ENCODE measurements around the gene WWP2. TPM values are rescaled to one million over a fixed set of nuclear protein-coding genes. Genes with fewer than 3 reads are reported as not detected.

The WWP2 gene
- polyA plus RNA-seq, 10 donors: 12.5 to 17.3 (median 15.3) TPM

DNA sequence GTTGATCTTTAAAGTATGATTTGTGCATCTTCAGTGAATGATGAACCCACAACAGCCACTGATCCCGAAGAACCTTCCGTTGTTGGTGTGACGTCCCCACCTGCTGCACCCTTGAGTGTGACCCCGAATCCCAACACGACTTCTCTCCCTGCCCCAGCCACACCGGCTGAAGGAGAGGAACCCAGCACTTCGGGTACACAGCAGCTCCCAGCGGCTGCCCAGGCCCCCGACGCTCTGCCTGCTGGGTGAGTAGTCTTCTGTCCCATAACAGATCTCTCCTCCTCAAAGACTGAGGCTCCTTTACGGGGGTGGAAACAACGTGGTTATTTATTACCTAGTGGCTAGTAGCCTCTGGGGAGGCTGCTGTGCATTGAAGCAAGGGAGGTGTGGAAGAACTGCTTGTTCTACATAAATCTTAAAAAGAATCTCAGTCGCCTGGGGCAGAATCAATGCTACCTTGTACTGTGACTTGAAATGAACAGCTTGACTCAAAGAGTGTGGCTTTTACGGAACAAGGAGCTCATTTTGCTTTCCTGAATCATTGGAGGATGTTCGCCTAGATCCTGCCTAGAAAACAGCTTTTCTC lies 126.0 kb downstream of the WWP2 start:
- DNase-seq: no peak

DNA sequence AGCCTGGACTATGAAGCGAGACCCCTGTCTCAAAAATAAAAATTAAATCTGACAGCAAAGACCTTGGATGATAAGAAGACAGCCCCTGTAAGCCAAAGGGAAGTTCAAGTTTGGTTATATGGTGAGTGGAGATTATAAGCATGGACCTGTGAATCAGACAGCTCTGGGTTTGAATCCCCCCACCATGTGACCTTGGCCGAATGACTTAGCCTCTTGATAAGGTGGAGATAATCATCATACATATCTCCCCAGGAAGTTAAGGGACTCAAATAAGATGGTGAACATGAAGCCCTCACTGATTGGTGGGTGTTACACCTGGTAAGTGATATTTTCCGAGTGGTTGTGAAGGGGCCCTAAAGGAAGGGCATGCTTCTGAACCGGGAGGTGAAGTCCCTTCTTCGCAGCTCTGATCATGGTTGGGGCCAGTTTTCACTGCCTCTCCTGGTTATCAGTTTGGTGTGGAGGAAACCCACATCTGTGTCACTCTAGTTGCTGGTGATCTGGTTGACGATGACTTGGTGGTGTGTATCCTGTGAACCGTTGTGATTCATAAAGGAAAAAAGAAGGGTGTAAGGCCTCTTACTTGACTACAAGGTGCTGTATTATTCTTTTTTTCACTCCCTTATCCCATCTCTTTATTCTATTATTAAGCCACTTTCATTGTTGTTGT lies 127.3 kb downstream of the WWP2 start:
- DNase-seq: no peak

DNA sequence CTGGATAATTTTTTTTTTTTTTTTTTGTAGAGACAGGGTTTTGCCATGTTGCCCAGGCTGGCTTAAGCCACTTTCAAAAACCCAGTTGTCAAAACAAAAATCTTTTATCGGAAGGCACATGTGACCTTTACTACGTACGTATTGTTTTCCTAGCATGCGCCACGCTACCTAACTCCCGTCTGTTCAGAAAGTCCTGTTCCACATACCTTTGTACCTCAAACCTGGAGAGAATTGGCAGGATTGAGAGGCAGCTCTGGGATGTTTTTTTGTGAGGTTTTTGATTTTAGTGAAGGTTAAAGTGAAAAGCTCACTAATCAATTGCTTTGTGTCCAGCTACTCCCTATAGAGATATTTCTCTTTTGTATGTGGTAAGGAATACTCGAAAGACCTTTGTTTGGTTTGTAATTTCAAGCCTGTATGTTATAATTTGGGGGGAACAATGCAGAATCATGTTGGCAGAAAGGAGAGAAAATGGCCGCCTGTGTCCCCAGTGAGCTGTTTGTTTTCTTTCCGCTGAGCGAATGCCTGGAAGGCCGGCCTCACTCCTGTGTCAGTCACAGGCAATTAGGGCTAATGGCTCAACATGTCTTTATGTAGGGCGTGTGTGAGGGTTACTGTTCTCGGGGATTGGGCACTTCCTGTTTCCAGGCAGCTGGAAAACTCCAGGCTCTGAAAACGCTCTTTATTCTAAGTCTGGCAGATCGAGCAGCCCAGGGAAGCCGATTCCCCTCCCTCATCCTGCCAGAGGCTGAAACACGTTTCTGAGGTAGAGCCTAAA lies 128.2 kb downstream of the WWP2 start:
- DNase-seq: peak; percentile 68 to 93 (median 83)

DNA sequence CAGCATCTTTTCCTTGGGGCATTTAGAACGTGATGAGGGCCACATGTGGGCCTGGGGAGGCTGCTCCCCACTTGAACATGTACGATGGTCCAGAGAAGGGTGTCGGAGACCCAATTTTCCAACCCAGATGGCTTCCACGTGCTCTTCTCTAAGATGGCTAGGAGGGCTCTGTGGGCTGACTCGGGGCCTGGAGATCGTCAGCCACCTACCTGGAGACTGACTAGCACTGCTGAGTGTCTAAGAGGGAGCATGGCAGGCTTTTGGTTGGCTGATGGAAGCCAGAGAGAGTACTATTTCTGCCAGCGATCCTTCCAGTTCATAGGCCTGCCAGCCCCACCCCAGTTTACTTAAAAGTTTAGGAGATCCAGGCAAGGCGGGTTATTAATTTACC lies 128.8 kb downstream of the WWP2 start:
- no peak for DNase-seq

DNA sequence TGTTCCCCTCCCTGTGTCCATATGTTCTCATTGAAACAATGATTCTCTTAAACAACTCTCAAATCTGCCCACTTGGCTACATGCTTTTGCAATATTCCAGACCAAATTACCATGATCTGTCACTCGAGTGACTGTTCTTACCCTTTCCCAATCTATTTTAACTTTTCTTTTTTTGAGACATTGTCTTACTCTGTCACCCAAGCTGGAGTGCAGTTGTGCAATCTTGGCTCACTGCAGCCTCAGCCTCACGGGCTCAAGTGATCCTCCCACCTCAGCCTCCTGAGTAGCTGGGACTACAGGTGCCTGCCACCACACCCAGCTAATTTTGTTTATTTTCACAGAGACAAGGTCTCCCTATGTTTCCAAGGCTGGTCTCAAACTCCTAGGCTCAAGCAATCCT lies 130.2 kb downstream of the WWP2 start:
- no peak for DNase-seq

DNA sequence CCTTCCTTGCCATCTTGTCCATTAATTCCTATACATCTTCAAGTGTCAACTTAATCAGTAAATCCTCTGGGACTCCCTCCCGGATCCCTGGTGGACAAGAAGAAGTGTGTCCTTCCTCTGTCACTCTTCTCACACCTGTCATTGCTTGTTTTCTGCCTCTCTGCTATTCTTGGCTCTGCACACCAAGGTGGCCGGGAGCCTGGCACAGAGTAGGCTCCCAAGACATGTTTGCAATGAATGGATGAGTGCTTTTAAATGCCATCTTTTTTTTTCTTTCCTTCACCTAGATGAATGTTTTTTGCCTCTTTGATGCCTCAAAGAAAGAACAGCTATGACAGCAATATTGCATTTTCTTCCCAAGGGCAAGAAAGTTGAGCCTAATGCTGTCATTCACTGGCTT lies 131.0 kb downstream of the WWP2 start:
- no peak for DNase-seq

DNA sequence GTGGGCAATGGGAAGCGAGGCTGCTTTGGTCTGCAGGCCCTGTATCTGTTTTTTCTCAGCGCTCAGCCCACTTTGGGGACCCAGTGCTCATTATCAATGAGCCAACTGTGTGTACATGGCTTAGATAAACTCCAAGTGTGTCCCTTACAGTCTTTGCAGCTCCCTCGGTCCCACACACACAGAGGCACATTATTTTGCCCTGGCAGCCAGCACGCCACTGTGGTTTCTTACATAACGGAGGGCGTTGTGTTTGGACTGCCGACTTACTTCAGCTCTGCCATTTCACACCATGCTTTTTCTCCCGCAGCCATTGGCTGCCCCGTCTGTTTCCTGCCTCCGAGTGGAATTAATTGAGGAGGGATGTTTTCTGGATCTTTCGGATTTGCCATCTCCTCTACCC lies 132.5 kb downstream of the WWP2 start:
- DNase-seq: no peak

DNA sequence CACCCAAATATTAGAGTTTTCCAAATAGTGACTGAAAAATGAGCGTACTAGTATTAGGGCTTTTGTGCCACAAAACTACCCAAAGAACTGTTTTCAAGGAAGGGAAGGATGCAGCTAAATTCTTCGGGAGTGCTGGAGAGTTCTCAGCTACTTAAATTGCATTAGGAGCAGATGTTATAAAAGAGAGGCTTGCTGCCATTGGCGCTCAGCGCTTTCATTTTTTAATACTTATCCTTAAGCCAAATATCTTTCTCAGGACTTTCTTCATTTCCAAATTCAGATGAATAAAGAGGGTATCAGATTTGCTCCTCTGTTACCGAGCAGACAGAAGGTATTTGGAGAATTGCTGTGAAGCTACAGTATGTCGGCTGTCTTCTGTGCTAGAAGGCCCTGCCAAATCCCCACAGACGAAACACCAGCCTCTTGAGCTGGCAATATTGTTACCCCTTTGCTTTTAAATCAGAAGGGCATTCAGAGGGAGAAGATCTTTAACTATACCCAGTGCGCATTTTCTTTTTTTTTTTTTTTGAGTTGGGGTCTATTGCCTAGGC lies 141.8 kb downstream of the WWP2 start:
- DNase-seq: peak in 1 of 3 donors; percentile 77

DNA sequence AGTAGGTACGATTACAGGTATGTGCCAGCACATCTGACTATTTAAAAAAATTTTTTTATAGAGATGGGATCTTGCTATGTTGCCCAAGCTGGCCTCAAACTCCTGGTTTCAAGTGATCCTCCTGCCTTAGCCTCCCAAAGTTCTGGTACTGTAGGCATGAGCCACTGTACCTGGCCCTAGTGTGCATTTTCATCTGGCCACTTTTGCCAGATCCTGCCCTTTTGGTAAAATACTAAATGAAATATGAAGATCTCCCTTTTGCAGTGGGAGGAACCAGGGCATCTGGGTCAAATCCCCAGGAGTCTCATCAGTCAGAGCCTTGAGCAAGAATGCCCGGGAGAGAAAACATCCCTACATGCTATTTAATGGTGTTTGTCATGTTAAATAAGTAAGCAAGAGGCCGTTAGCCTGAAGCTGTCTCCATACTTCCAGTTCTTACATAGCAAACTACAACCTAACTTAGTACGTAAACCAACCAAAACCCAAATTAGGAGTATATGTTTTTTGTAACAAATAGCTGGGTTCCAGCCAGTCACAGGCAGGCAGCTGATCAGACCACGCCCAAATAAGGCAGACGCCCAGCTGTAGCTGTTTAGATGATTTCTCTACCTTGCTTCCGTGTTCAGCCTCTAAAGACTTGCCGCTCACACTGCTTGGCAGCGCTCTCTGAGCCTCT lies 142.5 kb downstream of the WWP2 start:
- no peak for DNase-seq

DNA sequence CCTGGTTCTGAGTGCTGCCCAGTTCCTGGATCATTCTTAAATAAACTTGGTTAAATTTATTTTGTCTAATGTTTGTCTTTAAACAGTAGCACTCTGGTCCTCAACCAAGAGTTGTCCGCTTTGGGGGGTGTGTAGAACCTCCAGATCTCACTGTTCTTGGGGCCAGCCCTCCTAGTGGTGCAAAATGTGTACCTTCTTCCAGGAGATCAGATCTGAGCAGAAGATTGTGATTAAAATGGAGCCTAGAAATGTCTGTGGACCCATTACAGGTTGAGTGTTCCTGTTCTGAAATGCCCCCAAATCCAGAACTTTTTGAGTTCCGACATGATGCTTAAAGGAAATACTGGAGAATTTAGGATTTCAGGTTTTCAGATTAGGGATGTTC lies 143.0 kb downstream of the WWP2 start:
- no peak for DNase-seq

DNA sequence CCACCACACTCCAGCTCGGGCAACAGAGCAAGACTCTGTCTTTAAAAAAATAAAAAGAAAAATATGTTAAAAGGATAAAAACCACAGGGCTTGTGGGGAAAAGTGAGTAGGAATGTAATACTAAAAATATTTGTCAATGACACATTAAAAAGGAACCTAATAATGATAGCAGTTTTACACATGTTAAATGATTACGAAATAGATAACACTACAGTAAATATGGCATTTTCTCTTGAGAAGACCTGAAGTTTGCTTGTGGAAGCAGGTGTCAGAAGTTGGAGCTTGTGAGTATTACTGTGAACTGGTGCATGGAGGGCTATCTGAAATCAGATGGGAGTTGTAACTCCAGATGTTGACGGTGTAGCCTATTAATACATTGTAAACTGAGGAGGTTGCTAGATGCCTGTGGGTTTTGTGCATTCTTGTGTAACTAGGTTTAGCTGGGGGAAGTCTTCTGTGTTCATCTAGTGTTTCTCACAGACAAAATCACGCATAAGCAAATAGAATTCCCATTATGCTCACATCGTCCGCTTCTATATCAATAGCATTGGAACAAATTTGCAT lies 144.8 kb downstream of the WWP2 start:
- DNase-seq: peak in 1 of 3 donors; percentile 42

DNA sequence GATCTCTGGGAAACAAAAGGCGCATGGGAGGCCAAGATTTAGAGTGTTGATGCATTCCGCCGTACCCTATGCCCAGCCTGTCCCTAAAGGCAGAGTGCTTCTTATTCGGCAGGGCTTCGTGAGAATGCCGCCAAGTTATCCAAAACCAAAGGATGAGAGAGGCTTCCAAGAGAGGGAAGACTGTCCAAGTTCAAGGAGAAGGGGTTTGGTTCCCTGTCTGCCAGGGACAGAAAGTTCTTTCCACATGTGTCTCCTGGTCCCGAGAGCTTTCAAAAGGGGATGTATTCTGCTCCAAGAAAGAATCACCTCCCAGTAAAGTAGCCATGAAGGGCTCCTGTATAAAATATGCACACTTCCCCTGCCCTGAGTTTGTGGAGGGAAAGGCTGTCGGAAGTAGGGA lies 146.9 kb downstream of the WWP2 start:
- DNase-seq: no peak

DNA sequence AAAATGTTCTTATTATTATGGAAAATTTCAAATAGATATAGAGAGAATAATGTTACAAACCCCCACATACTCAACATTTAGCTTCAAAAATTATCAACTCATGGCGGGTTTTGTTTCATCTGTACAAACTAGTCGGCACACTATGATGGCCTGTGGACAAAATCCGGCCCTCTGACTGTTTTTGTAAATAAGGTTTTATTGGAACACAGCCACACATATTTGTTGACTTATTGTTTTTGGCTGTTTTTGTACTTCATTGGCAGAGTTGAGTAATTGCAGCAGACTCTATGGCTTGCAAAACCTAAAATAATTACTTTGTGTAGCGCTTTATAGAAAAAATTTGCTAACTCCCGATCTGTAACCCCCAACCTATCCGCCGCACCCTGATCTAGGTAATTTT lies 147.6 kb downstream of the WWP2 start:
- DNase-seq: no peak

DNA sequence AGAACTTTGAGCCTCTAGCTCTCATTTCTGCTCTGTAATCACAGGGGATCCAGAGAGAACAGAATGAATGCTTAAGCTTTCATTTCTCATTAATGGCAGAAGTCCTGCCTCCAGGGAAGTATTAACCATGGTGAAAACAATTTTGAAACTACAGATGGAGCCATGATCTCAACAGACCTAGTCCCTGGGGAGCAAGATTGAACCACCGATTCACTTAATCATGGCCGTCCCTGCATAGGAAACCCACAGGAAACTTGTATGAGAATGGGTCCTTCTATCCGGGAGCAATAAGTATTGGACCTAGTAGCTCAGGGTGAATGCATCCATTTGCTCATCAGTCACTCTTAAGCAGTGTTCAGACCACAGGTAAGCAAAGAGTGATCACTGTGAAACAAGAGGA lies 148.8 kb downstream of the WWP2 start:
- no peak for DNase-seq

DNA sequence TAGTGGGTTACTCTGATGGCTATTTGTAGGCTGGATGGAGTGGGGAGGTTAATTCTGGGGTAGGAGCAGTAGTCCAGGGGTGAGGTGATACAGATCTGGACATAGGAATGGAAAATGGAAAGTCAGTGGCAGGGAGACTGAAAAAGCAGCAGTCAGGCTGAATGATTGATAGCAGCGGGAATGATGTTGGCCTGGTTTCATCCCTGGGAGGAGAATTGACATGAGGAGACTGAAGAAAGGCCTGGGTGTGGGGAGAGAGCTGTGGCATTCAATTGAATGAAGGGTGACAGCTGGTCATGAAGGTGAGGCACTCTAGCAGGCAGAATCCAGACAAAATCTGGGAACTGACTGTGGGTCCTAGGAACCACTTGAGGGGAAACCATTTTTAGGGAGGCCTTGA lies 154.3 kb downstream of the WWP2 start:
- no peak for DNase-seq

DNA sequence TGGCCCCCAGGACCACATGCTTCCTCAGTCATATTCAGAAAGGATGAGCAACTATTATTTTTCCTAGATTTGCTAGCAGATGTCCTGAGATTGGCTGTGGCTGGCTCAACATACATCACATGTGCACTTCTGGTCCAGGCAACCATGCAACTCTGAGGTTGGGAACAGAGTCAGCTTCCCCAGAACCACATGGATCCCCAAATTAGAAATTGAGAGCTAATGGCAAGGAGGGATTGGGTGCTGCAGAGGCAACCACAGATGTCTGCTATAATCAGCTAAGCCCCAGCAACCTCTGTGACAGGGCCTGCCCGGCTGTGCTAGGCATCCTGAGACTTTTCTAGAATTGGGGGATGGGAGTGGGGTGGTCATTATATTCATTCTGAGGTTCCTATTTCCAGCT lies 155.2 kb downstream of the WWP2 start:
- no peak for DNase-seq

DNA sequence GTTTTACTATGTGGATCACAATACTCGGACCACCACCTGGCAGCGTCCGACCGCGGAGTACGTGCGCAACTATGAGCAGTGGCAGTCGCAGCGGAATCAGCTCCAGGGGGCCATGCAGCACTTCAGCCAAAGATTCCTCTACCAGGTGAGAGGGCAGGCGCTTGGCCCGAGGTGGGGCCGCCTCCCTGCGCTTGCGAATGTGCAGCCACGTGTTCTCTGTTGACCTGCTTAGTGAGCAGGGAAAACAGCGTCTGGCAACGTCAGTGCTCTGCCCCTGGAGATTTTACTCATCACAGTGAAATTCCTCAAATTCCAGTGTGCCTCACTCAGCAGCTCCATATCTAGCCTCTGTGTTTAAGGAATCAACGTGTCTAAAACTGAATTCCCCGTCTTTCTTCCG lies 155.6 kb downstream of the WWP2 start:
- peak; percentile 53 to 92 (median 64) for DNase-seq

DNA sequence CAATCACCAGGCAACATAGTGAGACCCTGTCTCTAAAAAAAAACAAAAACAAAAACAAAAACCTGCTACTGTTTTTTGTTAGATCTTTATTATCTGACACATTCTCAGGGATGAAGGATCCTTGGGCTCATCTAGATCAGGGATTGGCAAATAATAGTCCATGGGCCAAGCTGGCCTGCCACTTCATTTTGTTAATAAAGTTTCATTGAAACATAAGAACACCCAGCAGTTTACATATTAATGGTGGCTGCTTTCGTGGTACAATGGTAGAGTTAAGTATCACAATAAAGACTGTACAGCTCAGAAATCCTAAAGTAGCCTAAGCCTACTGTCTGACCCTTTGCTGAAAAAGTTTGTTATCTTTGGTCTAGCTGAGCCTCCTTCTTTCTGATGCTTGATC lies 156.1 kb downstream of the WWP2 start:
- DNase-seq: no peak

DNA sequence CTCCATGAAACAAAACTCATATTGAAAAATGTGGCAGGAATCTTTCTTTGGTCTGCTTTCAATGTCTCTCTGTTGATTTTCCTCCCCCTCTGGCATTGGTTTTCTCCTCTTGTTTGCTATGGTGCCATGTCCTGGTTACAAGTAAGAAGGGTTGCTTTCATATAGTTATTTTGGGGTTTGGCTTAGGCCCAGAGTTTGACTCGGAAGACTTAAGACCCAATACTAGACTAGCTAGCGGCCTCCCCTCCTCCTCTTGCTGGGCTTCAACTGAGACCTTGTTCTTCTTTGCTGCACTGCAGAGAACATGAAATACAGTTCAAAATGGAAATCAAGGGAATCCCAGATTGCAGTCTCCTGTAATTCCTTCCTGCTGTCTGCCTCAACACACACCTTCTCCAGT lies 159.0 kb downstream of the WWP2 start:
- DNase-seq: no peak

DNA sequence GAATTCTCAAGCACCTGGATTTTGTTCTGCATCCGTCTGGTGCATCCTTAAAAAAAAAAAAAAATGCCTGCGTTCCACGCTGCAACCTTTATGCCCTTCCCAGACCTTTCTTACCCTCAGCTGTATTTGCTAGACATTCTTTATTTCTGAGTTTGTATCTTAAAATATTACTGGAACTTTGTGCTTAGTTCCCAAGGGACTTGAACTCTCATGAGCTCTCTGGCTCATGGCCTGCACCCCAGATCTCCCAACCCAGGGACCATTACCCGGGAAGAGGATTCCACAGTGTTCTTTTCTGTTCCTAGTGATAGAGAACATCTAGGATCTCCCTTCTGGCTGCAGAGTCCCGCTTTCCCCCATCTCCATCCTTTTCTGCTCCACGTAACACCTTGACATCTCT lies 160.1 kb downstream of the WWP2 start:
- no peak for DNase-seq

DNA sequence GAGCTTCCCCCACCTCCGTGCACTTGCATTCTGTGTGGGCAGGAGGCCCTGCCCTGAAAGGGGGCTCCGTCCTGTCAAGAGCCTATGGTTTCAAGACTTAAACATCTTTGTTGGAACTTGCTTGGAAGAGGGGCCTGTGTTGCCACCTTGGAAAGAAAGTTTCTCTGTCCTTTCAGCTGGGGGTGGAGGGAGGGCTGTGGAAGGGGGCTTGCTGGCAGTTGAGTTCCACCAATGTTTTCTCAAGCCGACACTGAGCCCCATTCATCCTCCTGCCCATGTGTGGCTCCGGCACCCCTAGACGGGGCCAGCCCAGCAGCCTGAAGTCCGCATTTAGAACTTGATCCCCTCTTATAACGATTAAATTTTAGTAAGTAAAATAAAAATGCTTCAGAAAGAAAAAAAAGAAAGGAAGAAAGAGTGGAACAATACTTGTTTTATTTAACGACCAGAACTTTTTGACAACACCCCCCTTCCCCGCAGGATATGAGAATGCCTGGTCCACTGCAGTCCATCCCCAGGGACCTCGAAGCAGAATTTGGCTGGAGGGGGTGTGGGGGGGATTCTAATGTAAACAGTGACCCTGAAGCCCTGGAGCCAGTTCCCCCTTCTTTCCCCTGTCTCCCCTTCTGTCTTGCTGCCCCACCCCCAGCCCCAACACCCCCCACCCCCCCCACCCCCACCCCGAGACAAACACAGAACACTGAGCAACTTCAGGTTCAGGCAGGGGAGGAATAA lies 162.1 kb downstream of the WWP2 start:
- no peak for DNase-seq
